Adrenal gland (tissue), 5 donors: ENCODE results near the gene TTC23L.
A peak's percentile ranks its signal among the peaks of the same experiment; 100 is the strongest.

ENCODE experiments used
- POLR2A ChIP-seq, 2 donors: fragments of 450-650 bp; IDR thresholded peaks; one replicate each; pipeline ENCODE4 v1.6.1; 2017; ENCODE audit warnings: antibody characterized with exemption in 2 of 2, mild to moderate bottlenecking in 2 of 2, moderate library complexity in 1 of 2
- TF ChIP-seq, protein P1 (sequence below), 6 experiments: fragments of 450-650 bp in 4 of 6; fragments of 200-600 bp in 2 of 6; sonication (generic) in 1 of 6; IDR thresholded peaks; 1 replicate in 5 of 6; 2 replicates in 1 of 6; pipeline versions ENCODE4 v1.5.1 to v1.8.0; 2016 to 2021; ENCODE audit warnings: antibody characterized with exemption in 6 of 6, mild to moderate bottlenecking in 2 of 6, moderate library complexity in 1 of 6
- donor health status: DM: no; HTN: no; CAD: no.

DNA sequence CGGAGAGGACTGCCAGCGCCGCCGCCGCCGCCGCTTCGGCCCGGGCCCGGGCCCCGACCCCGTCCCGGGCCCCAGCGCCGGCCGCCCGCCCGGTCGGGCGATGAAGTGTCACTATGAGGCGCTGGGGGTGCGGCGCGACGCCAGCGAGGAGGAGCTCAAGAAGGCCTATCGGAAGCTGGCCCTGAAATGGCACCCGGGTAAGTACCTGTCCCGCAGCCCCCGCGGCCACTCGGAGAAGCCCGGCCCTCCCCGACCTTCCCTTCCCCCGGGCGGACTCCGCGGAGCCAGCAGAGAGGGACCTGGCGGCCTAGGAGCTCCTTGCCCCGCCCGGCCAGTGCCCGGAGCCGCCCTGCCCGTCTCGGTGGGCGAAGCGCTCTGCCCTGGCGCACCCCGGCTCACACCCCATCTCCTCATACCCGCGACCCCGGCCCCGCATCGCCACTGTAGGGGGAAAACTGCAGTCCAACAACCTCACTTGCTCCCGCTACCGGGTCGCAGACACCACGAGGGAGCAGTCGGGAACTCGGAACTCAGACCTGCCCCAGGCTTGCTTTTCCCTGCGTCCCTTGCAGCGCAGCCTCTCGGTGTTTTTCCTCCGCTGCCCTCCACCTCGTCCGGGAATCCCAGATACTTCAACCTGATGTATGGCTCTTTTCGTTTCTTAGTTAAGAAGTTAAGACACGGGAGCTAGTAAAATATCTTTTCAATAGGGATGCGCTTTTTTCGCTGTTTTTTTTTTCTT is 90.9 kb downstream of the TTC23L start:
- TF ChIP-seq, protein P1, sequence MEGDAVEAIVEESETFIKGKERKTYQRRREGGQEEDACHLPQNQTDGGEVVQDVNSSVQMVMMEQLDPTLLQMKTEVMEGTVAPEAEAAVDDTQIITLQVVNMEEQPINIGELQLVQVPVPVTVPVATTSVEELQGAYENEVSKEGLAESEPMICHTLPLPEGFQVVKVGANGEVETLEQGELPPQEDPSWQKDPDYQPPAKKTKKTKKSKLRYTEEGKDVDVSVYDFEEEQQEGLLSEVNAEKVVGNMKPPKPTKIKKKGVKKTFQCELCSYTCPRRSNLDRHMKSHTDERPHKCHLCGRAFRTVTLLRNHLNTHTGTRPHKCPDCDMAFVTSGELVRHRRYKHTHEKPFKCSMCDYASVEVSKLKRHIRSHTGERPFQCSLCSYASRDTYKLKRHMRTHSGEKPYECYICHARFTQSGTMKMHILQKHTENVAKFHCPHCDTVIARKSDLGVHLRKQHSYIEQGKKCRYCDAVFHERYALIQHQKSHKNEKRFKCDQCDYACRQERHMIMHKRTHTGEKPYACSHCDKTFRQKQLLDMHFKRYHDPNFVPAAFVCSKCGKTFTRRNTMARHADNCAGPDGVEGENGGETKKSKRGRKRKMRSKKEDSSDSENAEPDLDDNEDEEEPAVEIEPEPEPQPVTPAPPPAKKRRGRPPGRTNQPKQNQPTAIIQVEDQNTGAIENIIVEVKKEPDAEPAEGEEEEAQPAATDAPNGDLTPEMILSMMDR (IDR thresholded peaks at IDR 0.05) = no peak
- TF ChIP-seq POLR2A (IDR thresholded peaks at IDR 0.05) = peak in 1 of 2 donors; percentile 79
